Activated naive CD4-positive, alpha-beta T cell (primary cell): ENCODE measurements around the gene NUDT4B.
"Not testable (repeated sequence)": the region's sequence is repeated elsewhere in the genome, so short reads cannot be mapped to it uniquely, and the experiment has no call there.

Source experiments
- DNase-seq, 4 experiments: peaks; one replicate each; lab custom pipeline; 2025; lab: John Stamatoyannopoulos, UW

Gene NUDT4B

GRCh38 chr1:148748563-148749334 lies at the start of gene NUDT4B:
TSS of gene NUDT4B (plus strand) at chr1:148748774. CDS start at chr1:148748953, 179 bp downstream.
- not testable (repeated sequence) for DNase-seq

- not testable (repeated sequence) for DNase-seq
These were observed 49.2 kb upstream of the NUDT4B start for GRCh38 chr1:148699357-148699756.

GRCh38 chr1:148702242-148702641 lies 46.3 kb upstream of the NUDT4B start:
- DNase-seq, result not testable (repeated sequence)

- DNase-seq, result not testable (repeated sequence)
These were observed 44.5 kb upstream of the NUDT4B start for GRCh38 chr1:148703973-148704591.

GRCh38 chr1:148705316-148705948 lies 43.1 kb upstream of the NUDT4B start:
- not testable (repeated sequence) for DNase-seq

- not testable (repeated sequence) for DNase-seq
These were observed 39.7 kb upstream of the NUDT4B start for GRCh38 chr1:148708779-148709333.

GRCh38 chr1:148710772-148711523 lies 37.6 kb upstream of the NUDT4B start:
- not testable (repeated sequence) for DNase-seq

GRCh38 chr1:148712353-148712752 lies 36.2 kb upstream of the NUDT4B start:
- DNase-seq, result not testable (repeated sequence)

GRCh38 chr1:148715518-148715917 lies 33.1 kb upstream of the NUDT4B start:
- not testable (repeated sequence) for DNase-seq

- DNase-seq, result not testable (repeated sequence)
These were observed 31.5 kb upstream of the NUDT4B start for GRCh38 chr1:148716966-148717520.

- DNase-seq, result not testable (repeated sequence)
These were observed 27.7 kb upstream of the NUDT4B start for GRCh38 chr1:148720918-148721317.

- DNase-seq, result not testable (repeated sequence)
These were observed 25.8 kb upstream of the NUDT4B start for GRCh38 chr1:148722758-148723157.

GRCh38 chr1:148723515-148723914 lies 25.1 kb upstream of the NUDT4B start:
- DNase-seq, result not testable (repeated sequence)

GRCh38 chr1:148724872-148725271 lies 23.7 kb upstream of the NUDT4B start:
- DNase-seq, result not testable (repeated sequence)

GRCh38 chr1:148727862-148728261 lies 20.7 kb upstream of the NUDT4B start:
- DNase-seq, result not testable (repeated sequence)

GRCh38 chr1:148729128-148729527 lies 19.4 kb upstream of the NUDT4B start:
- DNase-seq, result not testable (repeated sequence)

GRCh38 chr1:148729541-148729940 lies 19.0 kb upstream of the NUDT4B start:
- not testable (repeated sequence) for DNase-seq

- DNase-seq, result not testable (repeated sequence)
These were observed 16.3 kb upstream of the NUDT4B start for GRCh38 chr1:148732277-148732676.

- not testable (repeated sequence) for DNase-seq
These were observed 14.8 kb upstream of the NUDT4B start for GRCh38 chr1:148733585-148734310.

GRCh38 chr1:148734311-148734662 lies 14.3 kb upstream of the NUDT4B start:
- DNase-seq, result not testable (repeated sequence)

GRCh38 chr1:148735538-148735937 lies 13.0 kb upstream of the NUDT4B start:
- DNase-seq, result not testable (repeated sequence)
